Measurements from ENCODE around the gene ADAMTSL2. TPM values are rescaled to one million over a fixed set of nuclear protein-coding genes. Genes with fewer than 3 reads are reported as not detected.

The ADAMTSL2 gene
- total RNA-seq, 3 donors from 2014 or later, result 1.3 to 2.7 (median 1.5) TPM

- peaks cover 14% of the 10 kb centered on the region for H3K4me1 ChIP-seq (ENCODE audit: low read depth)
- no peak overlapping the region for H3K4me3 ChIP-seq
- no peaks in the 10 kb centered on the region for H3K9me3 ChIP-seq
- H3K36me3 ChIP-seq (ENCODE audit: low read depth), result no peaks in the 10 kb centered on the region
- peak in 1 of 3 donors; percentile 16 for DNase-seq
- intact Hi-C loops (cut with DNase I, micrococcal nuclease), result no loop called here
- peak; percentile 11 for TF ChIP-seq CTCF (IDR thresholded peaks at IDR 0.05)
- ATAC-seq, result no peak
Observed at GRCh38 chr9:133589454-133590227, 55.1 kb downstream of the ADAMTSL2 start.

- Histone ChIP-seq H3K4me3 (no peak overlapping the region), H3K4me1 (ENCODE audit: low read depth) (peaks cover 7% of the 10 kb centered on the region), H3K36me3 (ENCODE audit: low read depth) (no peaks in the 10 kb centered on the region), H3K9me3 (no peaks in the 10 kb centered on the region)
- intact Hi-C loops (cut with DNase I, micrococcal nuclease), result no loop called here
- DNase-seq, result no peak
- ATAC-seq, result no peak
- no peak for TF ChIP-seq CTCF (IDR thresholded peaks at IDR 0.05)
Observed at GRCh38 chr9:133590231-133590855, 55.8 kb downstream of the ADAMTSL2 start.

GRCh38 chr9:133591116-133591910 is 56.8 kb downstream of the ADAMTSL2 start:
- intact Hi-C loops (cut with DNase I, micrococcal nuclease), result no loop called here
- Histone ChIP-seq H3K36me3 (ENCODE audit: low read depth) (no peaks in the 10 kb centered on the region), H3K4me1 (ENCODE audit: low read depth) (no peaks in the 10 kb centered on the region), H3K4me3 (no peak overlapping the region), H3K9me3 (peaks cover 1% of the 10 kb centered on the region)
- ATAC-seq, result no peak
- no peak for DNase-seq
- TF ChIP-seq CTCF (IDR thresholded peaks at IDR 0.05), result no peak

GRCh38 chr9:133591985-133592384 is 57.5 kb downstream of the ADAMTSL2 start:
- intact Hi-C loops (cut with DNase I, micrococcal nuclease), result no loop called here
- no peak for TF ChIP-seq CTCF (IDR thresholded peaks at IDR 0.05)
- no peaks in the 10 kb centered on the region for H3K36me3 ChIP-seq (ENCODE audit: low read depth)
- peak; percentile 52 for ATAC-seq
- H3K9me3 ChIP-seq, result peaks cover 8% of the 10 kb centered on the region
- no peak overlapping the region for H3K4me3 ChIP-seq
- no peaks in the 10 kb centered on the region for H3K4me1 ChIP-seq (ENCODE audit: low read depth)
- DNase-seq, result no peak

- no peak for DNase-seq
- ATAC-seq, result no peak
- peaks cover 17% of the 10 kb centered on the region for H3K9me3 ChIP-seq
- H3K36me3 ChIP-seq (ENCODE audit: low read depth), result no peaks in the 10 kb centered on the region
- H3K4me1 ChIP-seq (ENCODE audit: low read depth), result no peaks in the 10 kb centered on the region
- intact Hi-C loops (cut with DNase I, micrococcal nuclease), result no loop called here
- no peak for TF ChIP-seq CTCF (IDR thresholded peaks at IDR 0.05)
- H3K4me3 ChIP-seq, result no peak overlapping the region
Observed at GRCh38 chr9:133592731-133593409, 58.4 kb downstream of the ADAMTSL2 start.
